Panc1 (cell line): ENCODE measurements around the gene MICALL2. TPM values are rescaled to one million over a fixed set of nuclear protein-coding genes. Genes with fewer than 3 reads are reported as not detected.

Experiments
- ATAC-seq: fragments of 200-7000 bp; cut with Tn5 transposase; 2 replicates; pipeline ENCODE4 v1.9.1; 2020; ENCODE audit warnings: mild to moderate bottlenecking, moderate library complexity
- BruUV-seq: library from RNA; stranded (reverse); fragments of 400-500 nt; replicated peaks from 2 replicates; lab custom pipeline; 2021; lab: Mats Ljungman, UMichigan
- CTCF ChIA-PET: fragments of 300-600 bp; sonication (Branson Sonifier 250); formaldehyde crosslinking; loops from one replicate; lab custom pipeline; 2022; ENCODE audit warnings: antibody characterized with exemption; lab: Charles Lee
- POLR2A ChIA-PET: fragments of 300-600 bp; sonication (Branson Sonifier 250); formaldehyde crosslinking; loops from one replicate; lab custom pipeline; 2022; ENCODE audit warnings: antibody characterized with exemption; lab: Charles Lee
- DNase-seq: peaks from one replicate; pipeline ENCODE4 v3.0.0-alpha.2; 2010; ENCODE audit warnings: low read depth, low spot score
- H3K27ac ChIP-seq: 2 replicates; pipeline ENCODE4 v1.5.1; 2011; ENCODE audit warnings: mild to moderate bottlenecking, low read length, inconsistent platforms
- H3K27me3 ChIP-seq: fragments of 200-500 bp; sonication (Bioruptor generic); 2 replicates; pipeline ENCODE4 v1.6.0; 2014; ENCODE audit warnings: low read length, inconsistent platforms; ENCODE audit not compliant: control insufficient read depth, insufficient read depth
- H3K36me3 ChIP-seq: fragments of 200-500 bp; sonication (Bioruptor generic); 2 replicates; pipeline ENCODE4 v1.5.1; 2014; ENCODE audit warnings: inconsistent platforms, mild to moderate bottlenecking, low read length, moderate library complexity; ENCODE audit not compliant: control insufficient read depth, insufficient read depth
- H3K4me1 ChIP-seq: 2 replicates; pipeline ENCODE4 v1.5.1; 2011; ENCODE audit warnings: inconsistent platforms, mild to moderate bottlenecking, low read length, moderate library complexity; ENCODE audit not compliant: control insufficient read depth, insufficient read depth
- H3K4me3 ChIP-seq, 2 experiments: 2 replicates each; pipeline ENCODE4 v1.5.1; 2011 to 2012; ENCODE audit warnings: low read depth in 2 of 2, low read length in 2 of 2, mild to moderate bottlenecking in 2 of 2, inconsistent platforms in 1 of 2, moderate library complexity in 1 of 2
- H3K9me3 ChIP-seq: fragments of 200-500 bp; sonication (Bioruptor generic); 2 replicates; pipeline ENCODE4 v1.5.1; 2014; ENCODE audit warnings: low read depth, mild to moderate bottlenecking, inconsistent platforms, low read length, moderate library complexity; ENCODE audit not compliant: control insufficient read depth, insufficient read depth
- CTCF ChIP-seq: fragments of 450-650 bp; IDR thresholded peaks from 2 replicates; pipeline ENCODE4 v1.5.1; 2017; ENCODE audit warnings: mild to moderate bottlenecking
- POLR2AphosphoS5 ChIP-seq: IDR thresholded peaks from 2 replicates; pipeline ENCODE4 v1.6.1; 2012; ENCODE audit warnings: mild to moderate bottlenecking, low read depth, low read length, moderate library complexity
- REST ChIP-seq, 2 experiments: IDR thresholded peaks; 2 replicates each; pipeline ENCODE4 v1.6.1; 2011 to 2012; ENCODE audit warnings: low read depth in 2 of 2, control low read depth in 1 of 2, low read length in 1 of 2, mild to moderate bottlenecking in 1 of 2, moderate library complexity in 1 of 2; ENCODE audit not compliant: insufficient read depth in 1 of 2
- SIN3A ChIP-seq: IDR thresholded peaks from 2 replicates; pipeline ENCODE4 v1.6.1; 2012; ENCODE audit warnings: low read depth, mild to moderate bottlenecking, low read length, moderate library complexity, borderline replicate concordance; ENCODE audit not compliant: insufficient read depth
- TCF7L2 ChIP-seq: IDR thresholded peaks from 2 replicates; pipeline ENCODE4 v1.6.1; 2011; ENCODE audit warnings: mild to moderate bottlenecking, low read depth, low read length, inconsistent platforms
- in situ Hi-C: cut with HindIII; loops from 2 replicates; pipeline ENCODE4 v1.10.0; 2016; ENCODE audit warnings: low sequenced_read_pairs, low pct_unique_long_range_greater_than_20kb
- intact Hi-C: fragments of 100-400 bp; cut with micrococcal nuclease; formaldehyde crosslinking; loops from one replicate; pipeline ENCODE4 v1.10.0; 2022; ENCODE audit not compliant: unreplicated experiment
- total RNA-seq: library from RNA; stranded (reverse); gene quantifications from one replicate; pipeline ENCODE4 v1.2.1, GENCODE V29; 2021; ENCODE audit not compliant: unreplicated experiment

Gene MICALL2
- total RNA-seq, 1 experiment from 2014 or later, result 144 TPM

GRCh38 chr7:1490837-1491236 is 31.6 kb upstream of the MICALL2 start:
- no peak overlapping the region for H3K27ac ChIP-seq
- in situ Hi-C loops, result no loop called here
- no peaks in the 10 kb centered on the region for H3K27me3 ChIP-seq
- no TSS peak for BruUV-seq
- no peaks in the 10 kb centered on the region for H3K4me1 ChIP-seq
- H3K9me3 ChIP-seq, result no peaks in the 10 kb centered on the region
- TF ChIP-seq CTCF (no peak), TCF7L2 (no peak), REST (IDR thresholded peaks at IDR 0.05; ENCODE audit: insufficient read depth in 1 of 2, low read depth in 2 of 2, low read length in 1 of 2) (no peak), POLR2AphosphoS5 (no peak), SIN3A (no peak)
- ChIA-PET POLR2A (no interaction called here), CTCF (no interaction called here)
- H3K36me3 ChIP-seq, result peaks cover 14% of the 10 kb centered on the region; the same call in 1 of the 2 replicates
- no peak for ATAC-seq
- DNase-seq, result no peak
- intact Hi-C loops, result no loop called here
- no peak overlapping the region for H3K4me3 ChIP-seq

GRCh38 chr7:1489336-1489735 is 30.1 kb upstream of the MICALL2 start:
- ATAC-seq, result no peak
- Histone ChIP-seq H3K27me3 (no peaks in the 10 kb centered on the region), H3K9me3 (no peaks in the 10 kb centered on the region), H3K27ac (no peak overlapping the region), H3K4me3 (no peak overlapping the region), H3K36me3 (peaks cover 9% of the 10 kb centered on the region; the same call in 1 of the 2 replicates), H3K4me1 (no peaks in the 10 kb centered on the region)
- in situ Hi-C loops (no loop called here), intact Hi-C loops (no loop called here)
- ChIA-PET CTCF (no interaction called here), POLR2A (no interaction called here)
- no peak for TF ChIP-seq SIN3A
- TF ChIP-seq CTCF, result no peak
- TF ChIP-seq POLR2AphosphoS5, result no peak
- TF ChIP-seq REST (IDR thresholded peaks at IDR 0.05; ENCODE audit: insufficient read depth in 1 of 2, low read depth in 2 of 2, low read length in 1 of 2), result no peak
- no peak for TF ChIP-seq TCF7L2
- BruUV-seq, result no TSS peak
- no peak for DNase-seq
